ENCODE results near the gene CGAS.

- no peak for TF ChIP-seq EZH2 (IDR thresholded peaks at IDR 0.05; ENCODE audit: borderline replicate concordance, low read depth, low read length, severe bottlenecking)
- no peak for TF ChIP-seq CTCF (IDR thresholded peaks at IDR 0.05; ENCODE audit: borderline replicate concordance, extremely low read depth, low read length, poor library complexity, severe bottlenecking)
Measured at GRCh38 chr6:73394577-73395354, 57.3 kb downstream of the CGAS start, which contains the start of gene DDX43.

Data from DND-41 (cell line).